ENCODE data around the gene LRRC49.

GRCh38 chr15:70856177-70856883, 36.3 kb upstream of the LRRC49 start:
- TF ChIP-seq CTCF (IDR thresholded peaks at IDR 0.05) = no peak
- no peak for TF ChIP-seq POLR2AphosphoS5 (IDR thresholded peaks at IDR 0.05)
- TF ChIP-seq POLR2A (IDR thresholded peaks at IDR 0.05; ENCODE audit: low read depth) = no peak

Measured in esophagus muscularis mucosa (tissue), 3 donors.